ENCODE data around the gene ARHGAP22.

ARHGAP22 gene

GRCh38 chr10:48459270-48460150 lies 145.4 kb downstream of the ARHGAP22 start:
- no peak for DNase-seq

- DNase-seq = no peak
These were observed 146.2 kb downstream of the ARHGAP22 start for GRCh38 chr10:48458662-48459048.

DNA sequence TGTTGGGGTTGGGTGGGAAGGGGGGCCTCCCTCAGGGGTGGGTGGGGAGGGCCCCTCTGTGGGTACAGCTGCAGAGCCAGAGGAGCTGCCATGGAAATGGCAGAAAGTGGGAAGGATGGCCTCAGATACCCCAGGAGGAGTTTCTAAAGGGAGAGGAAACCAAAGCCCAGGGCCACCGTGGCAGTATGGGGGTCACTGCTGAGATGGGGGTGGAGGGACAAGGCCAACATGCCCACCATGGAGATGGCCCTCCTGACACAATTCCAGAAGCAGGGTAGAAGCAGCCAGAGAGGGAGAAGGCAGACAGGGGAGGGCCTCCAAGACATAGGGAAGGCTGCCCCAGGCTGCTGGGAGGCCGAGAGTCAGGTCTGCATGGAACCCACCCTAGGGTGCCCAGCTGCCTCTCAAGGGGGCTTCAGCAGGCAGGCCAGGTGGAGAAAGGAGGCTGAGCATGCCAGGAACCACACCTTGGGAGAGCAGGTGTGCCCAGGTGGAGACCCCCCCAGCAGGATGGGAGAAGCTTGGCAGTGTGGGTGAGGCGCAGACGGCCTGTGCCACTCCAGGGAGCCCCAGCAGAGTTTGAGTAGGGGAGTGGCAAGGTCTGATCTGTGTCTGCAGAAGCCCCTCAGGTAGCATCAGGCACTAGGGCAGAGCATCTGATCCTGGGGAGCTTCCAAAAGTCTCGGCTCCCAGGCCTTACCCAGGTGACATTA lies 146.8 kb downstream of the ARHGAP22 start:
- DNase-seq = no peak

GRCh38 chr10:48456808-48457761 lies 147.8 kb downstream of the ARHGAP22 start:
- DNase-seq = no peak

DNA sequence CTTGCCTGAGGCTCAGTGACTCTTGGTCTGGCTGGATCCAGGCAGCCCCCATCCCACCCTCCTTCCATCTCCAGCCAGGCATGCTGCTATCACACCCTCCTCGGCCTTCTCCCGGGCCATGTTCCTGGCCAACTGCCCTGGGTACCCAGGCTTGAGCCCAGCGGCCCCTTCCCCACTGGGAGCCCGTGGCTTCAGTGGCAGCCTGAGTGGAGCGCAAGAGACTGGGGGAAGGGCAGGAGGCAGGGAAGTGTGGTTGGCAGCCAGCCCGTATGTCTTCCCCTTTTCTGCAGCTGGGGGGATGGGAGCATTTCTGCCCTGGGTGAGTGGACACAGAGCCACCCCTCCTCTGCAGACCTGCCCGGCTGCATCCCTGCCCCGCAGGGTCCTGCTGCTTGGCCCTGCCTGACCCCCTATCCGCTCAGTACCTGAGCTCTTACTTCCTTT lies 148.5 kb downstream of the ARHGAP22 start:
- peak; percentile 55 for DNase-seq

DNA sequence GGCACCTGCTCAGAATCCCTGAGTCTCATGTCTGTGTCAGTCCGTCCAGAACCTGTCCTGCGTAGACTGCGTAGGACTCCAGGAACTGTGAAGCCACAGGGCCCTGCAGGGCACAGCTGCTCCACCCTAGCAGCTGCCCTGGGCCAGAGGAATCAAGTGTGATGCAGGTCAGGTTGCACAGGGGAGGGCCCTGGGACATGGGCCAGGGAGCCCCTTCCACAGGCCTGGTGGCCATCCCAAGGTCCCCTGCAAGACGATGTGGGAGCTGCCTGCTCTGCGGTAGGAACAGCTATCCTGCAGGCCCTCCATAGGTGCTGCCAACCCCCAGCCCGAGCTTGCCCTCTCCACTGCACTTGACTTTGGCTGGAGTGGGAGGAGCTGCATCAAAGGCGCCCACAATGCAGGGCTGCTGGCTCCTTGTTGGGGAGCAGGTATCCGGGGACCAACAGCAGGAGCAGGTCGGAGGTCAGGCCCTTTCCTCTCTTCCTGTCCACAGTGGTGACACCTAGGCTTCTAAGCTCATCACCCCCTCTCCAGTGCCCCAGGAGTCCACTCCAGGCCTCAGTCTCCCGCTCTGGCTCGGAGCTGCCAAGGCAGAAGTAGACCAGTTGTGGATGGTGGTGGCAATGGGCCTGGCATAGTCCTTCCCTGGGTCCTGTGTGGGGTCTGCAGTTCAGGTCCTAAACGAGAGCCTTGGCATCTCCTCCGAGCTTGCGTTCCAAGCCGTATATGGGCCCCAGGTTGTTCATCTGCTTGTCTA lies 149.3 kb downstream of the ARHGAP22 start:
- DNase-seq = no peak

DNA sequence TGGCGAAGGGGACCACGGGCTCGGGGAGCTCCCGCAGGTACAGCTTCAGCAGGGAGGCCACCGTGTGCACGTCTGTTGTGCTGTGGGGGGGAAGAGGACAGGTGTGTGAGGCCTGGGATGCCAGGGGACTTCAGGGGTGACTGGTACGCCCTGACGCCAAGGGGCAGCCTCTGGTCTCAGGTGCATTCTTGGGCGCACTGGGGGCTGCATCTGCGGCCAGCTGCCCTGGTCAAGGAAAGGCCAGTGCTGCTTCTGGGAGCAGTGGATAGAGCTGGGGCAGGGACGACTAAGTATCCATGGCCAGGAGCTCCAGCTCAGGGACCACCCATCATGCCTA lies 149.8 kb downstream of the ARHGAP22 start:
- no peak for DNase-seq

DNA sequence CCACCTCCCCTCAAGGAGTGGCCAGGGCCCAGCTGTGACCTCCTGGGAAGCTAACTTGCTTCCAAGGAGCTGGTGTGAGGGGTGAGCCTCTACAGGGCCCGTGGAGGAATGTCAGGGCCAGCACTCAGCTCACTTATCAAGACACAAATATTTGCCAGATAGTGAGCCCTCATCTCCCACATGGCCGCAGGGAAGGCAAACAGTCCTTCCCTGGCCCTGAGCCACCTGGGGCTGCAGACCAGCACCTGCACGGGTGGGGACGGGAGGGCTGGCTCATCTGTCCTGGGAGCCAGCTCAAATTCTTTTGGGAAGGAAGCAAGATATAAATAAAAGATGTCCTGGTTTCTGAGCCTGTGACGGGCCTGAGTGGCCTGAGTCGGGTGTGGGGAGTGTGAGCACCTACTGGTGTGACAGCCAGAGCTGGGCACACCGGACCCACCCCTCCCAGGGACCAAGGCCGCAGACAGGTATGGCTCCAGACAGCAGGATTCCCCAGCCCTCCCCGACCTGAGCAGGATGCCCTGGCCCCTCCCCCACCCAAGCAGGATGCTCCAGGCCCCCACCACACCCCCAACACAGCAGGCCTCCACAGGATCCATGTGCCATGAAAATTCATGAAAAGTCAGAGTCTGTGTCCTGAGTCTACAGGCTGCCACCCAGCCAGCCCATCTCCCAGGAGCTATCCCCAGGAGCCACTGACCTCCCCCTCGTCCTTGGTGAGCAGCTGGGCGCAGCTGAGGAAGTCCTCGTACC lies 150.4 kb downstream of the ARHGAP22 start:
- no peak for DNase-seq

DNA sequence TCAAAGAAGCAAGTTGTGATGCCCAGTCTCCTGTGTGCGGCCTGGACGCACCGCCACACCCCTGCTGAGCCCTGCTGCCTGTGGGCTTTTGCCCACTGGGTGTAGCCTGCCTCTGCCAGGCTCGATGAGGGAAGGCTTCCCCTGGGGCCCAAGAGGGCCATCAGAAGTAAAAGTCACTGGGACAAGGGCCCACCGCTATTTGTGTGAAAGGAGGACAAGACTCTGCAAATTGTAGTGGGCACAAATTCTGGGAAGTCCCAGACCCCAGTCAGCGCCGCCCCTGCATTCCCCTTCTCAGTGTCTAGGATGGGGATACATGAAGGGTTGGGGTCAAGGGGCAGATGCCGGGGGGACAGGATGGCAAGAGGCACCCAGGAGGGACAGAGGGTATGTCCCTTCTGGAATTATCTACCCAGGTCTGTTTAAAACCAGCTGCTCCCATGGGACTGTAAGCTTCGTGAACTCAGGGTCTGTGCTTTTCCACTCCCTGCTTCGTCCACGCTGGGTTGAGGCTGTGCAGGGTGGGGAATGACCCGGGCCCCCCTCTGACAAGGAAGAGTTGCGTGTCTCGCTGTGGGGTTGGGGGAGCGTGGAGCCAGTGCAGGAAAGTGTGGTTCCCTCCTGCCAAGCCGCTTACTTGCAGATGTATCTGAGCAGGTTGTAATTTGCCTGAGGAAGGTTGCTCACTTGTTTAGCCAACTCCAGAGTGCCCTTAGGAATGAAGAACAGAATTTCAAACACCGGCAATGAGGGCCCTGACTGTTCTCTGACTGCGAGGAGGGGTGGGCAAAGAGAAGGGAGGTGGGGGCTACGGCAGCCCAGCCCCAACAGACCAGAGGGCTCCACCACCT lies 151.2 kb downstream of the ARHGAP22 start:
- DNase-seq = no peak

- no peak for DNase-seq
These were observed 151.9 kb downstream of the ARHGAP22 start for GRCh38 chr10:48452879-48453412.

GRCh38 chr10:48451969-48452878 lies 152.6 kb downstream of the ARHGAP22 start:
- DNase-seq = no peak

GRCh38 chr10:48450741-48451466 lies 154.0 kb downstream of the ARHGAP22 start:
- DNase-seq = no peak

GRCh38 chr10:48450233-48450740 lies 154.6 kb downstream of the ARHGAP22 start:
- no peak for DNase-seq

DNA sequence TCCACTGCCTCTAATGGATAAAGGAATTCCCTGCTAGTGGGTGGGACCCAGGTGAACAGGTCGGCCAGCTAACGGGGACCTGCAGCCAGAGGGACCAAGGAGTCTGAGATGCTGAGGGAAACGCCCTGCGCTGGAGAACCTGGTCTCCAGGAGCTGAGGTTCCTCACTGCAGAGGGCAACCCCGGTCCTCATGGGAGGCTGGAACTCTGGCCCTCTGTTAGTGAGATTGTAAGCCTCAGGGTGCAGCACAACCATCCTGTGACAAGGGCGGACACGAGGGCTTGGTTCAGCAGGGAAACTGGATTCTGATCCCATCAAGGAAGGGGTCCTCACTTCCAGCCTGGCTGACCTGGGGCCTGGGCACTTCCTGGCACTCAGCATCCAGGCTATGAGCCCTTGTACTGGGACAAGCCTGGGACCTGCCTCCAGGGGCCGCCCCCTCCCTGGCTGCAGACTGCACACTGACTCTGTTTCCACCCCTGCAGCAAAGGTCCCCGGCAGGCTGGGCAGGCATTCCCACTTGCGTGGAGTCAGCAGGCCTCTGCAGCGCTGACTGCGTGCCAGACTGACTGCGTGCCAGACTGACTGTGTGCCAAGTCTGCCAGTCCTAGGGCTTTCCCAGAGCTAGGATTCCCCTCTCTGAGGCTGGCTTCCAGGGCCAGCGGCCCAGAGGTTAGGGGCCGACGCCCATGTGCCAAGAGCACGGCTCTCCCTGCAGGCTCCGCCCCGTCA lies 155.2 kb downstream of the ARHGAP22 start:
- DNase-seq = no peak

DNA sequence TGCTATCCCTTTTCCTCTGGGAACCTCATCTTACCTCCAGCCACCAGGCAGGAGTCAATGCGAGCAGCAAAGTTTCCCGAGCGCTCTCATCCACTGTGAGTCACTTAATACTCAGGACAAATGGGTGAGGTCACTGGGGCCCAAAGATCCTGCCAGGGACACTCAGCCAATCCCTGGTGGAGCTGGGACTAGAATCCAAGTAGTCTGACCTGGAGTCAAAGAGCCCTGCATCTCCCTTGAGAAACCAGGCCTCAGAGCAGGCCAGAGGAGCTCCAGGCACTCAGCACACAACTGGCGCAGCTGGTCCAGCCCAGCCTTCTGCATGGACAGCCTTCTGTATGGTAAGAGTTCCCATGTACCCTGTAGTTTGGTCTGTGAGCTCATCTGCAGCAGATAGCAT lies 156.1 kb downstream of the ARHGAP22 start:
- no peak for DNase-seq

DNA sequence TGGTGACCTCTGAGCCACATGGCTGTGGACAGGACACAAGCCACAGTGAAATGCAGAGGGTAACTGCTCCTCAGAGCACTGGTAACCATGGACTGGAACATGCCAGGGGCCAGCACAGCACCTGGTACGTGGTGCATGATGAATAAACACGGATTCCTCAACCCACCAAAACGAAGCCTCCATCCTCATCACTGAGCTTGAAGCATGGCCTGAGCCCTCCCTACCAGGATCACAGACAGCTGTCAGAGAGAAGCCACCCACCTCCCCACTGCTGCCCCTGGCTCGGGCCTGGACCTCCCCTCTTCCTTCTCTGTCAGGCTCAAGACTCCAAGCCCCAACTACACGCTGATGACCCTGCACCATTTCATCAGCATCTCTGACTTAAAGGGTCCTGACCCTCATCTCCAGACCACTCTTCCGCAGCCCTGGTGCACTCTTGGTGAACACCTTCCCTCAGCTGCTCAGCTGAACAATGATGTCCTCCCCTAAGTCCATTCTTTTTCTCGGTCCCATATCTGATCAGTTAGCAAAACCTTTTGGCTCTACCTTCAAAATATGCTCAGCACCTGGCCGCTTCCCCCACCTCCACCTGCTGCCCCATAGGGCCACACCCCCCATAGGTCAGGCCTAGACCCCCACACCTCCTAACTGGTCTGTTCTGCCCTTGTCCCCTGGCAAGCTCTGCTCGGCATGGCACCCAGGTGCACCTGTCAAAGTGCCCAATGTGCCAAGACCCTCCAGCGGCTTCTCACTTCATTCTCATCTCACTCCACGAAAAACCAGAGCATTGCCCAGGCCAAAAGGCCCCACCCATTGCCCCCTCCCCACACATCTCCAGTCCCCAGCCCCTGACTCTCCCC lies 157.3 kb downstream of the ARHGAP22 start:
- DNase-seq = no peak

DNA sequence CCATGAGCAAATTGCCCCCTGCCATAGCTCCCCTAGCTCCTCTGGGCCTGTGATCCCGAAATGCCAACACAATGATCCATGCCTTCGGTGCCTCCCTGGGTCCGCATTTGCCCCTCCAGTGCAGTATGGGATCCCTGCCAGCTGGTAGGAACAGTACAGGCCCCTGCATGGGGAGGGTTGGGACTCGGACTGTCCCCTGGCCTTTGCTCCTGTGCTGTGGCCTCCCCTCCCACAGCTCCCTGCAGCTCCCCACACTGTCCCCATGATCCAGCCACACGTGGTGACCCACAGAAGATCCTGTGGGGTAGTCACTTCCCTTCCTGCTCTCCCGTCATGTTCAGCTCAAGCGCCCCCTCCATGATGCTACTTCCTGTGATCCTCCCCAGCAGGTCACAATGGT lies 158.1 kb downstream of the ARHGAP22 start:
- DNase-seq = no peak
